Activated CD4-positive, alpha-beta memory T cell treated with anti-CD3 and anti-CD28 coated beads for 36 hours (primary cell): Measurements from ENCODE around the gene TAF1L. TPM values are rescaled to one million over a fixed set of nuclear protein-coding genes. Genes with fewer than 3 reads are reported as not detected.
"Not testable (repeated sequence)": the region's sequence is repeated elsewhere in the genome, so short reads cannot be mapped to it uniquely, and the experiment has no call there.

ENCODE experiments used
- CTCF ChIA-PET: fragments of 350-600 bp; sonication (Branson Sonifier 250); formaldehyde crosslinking; loops from one replicate; lab custom pipeline; 2021; ENCODE audit warnings: antibody characterized with exemption, inconsistent platforms; lab: Charles Lee
- POLR2A ChIA-PET: fragments of 350-600 bp; sonication (Branson Sonifier 250); formaldehyde crosslinking; loops from one replicate; lab custom pipeline; 2021; ENCODE audit warnings: antibody characterized with exemption; lab: Charles Lee
- DNase-seq: peaks from one replicate; pipeline ENCODE4 v3.0.0-alpha.2; 2020
- H3K27ac Mint-ChIP-seq: one replicate; pipeline ENCODE4 v1.8.0; 2021; ENCODE audit warnings: mixed read lengths
- H3K27me3 Mint-ChIP-seq: one replicate; pipeline ENCODE4 v1.8.0; 2021; ENCODE audit warnings: mixed read lengths
- H3K36me3 Mint-ChIP-seq: one replicate; pipeline ENCODE4 v1.8.0; 2021; ENCODE audit warnings: mixed read lengths
- H3K4me1 Mint-ChIP-seq: one replicate; pipeline ENCODE4 v1.8.0; 2021; ENCODE audit warnings: low read depth, mixed read lengths
- H3K4me3 Mint-ChIP-seq: one replicate; pipeline ENCODE4 v1.8.0; 2021; ENCODE audit warnings: mild to moderate bottlenecking, mixed read lengths
- H3K9me3 Mint-ChIP-seq: one replicate; pipeline ENCODE4 v1.8.0; 2021; ENCODE audit warnings: mixed read lengths
- intact Hi-C: fragments of 100-400 bp; cut with micrococcal nuclease; formaldehyde crosslinking; loops from one replicate; pipeline ENCODE4 v1.15.1; 2023
- total RNA-seq, 2 experiments: library from RNA; stranded (reverse); gene quantifications; one replicate each; pipeline ENCODE4 v1.2.3, GENCODE V29; 2021

The TAF1L gene
- total RNA-seq: under 1 TPM in 1 of 2 experiments, not detected in 1; 0.05 TPM

GRCh38 chr9:32635362-32635761 lies at the start of gene TAF1L:
Gene TAF1L (minus strand): TSS chr9:32635669. CDS start chr9:32635579, 90 bp downstream.
- Mint-ChIP-seq H3K27ac (no peak within 1 kb of the TSS), H3K9me3 (no peaks in the 10 kb centered on the region), H3K4me1 (no peaks in the 10 kb centered on the region), H3K36me3 (no peaks in the 10 kb centered on the region), H3K27me3 (no peaks in the 10 kb centered on the region), H3K4me3 (no peak within 1 kb of the TSS)
- CTCF ChIA-PET: no interaction called here
- intact Hi-C loops: no loop called here
- POLR2A ChIA-PET: no interaction called here
- DNase-seq: no peak

GRCh38 chr9:32681751-32682150 lies 46.3 kb upstream of the TAF1L start:
- ChIA-PET POLR2A (no interaction called here), CTCF (no interaction called here)
- H3K27ac Mint-ChIP-seq: no peak overlapping the region
- H3K4me3 Mint-ChIP-seq: no peak overlapping the region
- peaks cover 14% of the 10 kb centered on the region for H3K9me3 Mint-ChIP-seq
- intact Hi-C loops: no loop called here
- H3K4me1 Mint-ChIP-seq: no peaks in the 10 kb centered on the region
- peaks cover 2% of the 10 kb centered on the region for H3K27me3 Mint-ChIP-seq
- no peaks in the 10 kb centered on the region for H3K36me3 Mint-ChIP-seq
- no peak for DNase-seq

GRCh38 chr9:32677931-32678330 lies 42.5 kb upstream of the TAF1L start:
- Mint-ChIP-seq H3K36me3 (no peaks in the 10 kb centered on the region), H3K4me3 (no peak overlapping the region), H3K27ac (no peak overlapping the region), H3K27me3 (peaks cover 2% of the 10 kb centered on the region), H3K9me3 (peaks cover 7% of the 10 kb centered on the region), H3K4me1 (no peaks in the 10 kb centered on the region)
- DNase-seq: no peak
- ChIA-PET CTCF (no interaction called here), POLR2A (no interaction called here)
- intact Hi-C loops: no loop called here

GRCh38 chr9:32672469-32672868 lies 37.0 kb upstream of the TAF1L start:
- ChIA-PET POLR2A (no interaction called here), CTCF (no interaction called here)
- no peaks in the 10 kb centered on the region for H3K9me3 Mint-ChIP-seq
- H3K27me3 Mint-ChIP-seq: no peaks in the 10 kb centered on the region
- no peaks in the 10 kb centered on the region for H3K36me3 Mint-ChIP-seq
- intact Hi-C loops: no loop called here
- no peak overlapping the region for H3K4me3 Mint-ChIP-seq
- DNase-seq: no peak
- H3K4me1 Mint-ChIP-seq: no peaks in the 10 kb centered on the region
- H3K27ac Mint-ChIP-seq: no peak overlapping the region

- ChIA-PET CTCF (no interaction called here), POLR2A (interaction anchor here (1.1 kb wide), 1 partner anchor 37 kb away, joined by 3 read pairs; no protein-coding TSS in a partner anchor)
- Mint-ChIP-seq H3K4me3 (no peak overlapping the region), H3K9me3 (no peaks in the 10 kb centered on the region), H3K27ac (no peak overlapping the region), H3K4me1 (no peaks in the 10 kb centered on the region), H3K27me3 (peaks cover 1% of the 10 kb centered on the region), H3K36me3 (no peaks in the 10 kb centered on the region)
- intact Hi-C loops: no loop called here
- no peak for DNase-seq
Observed at GRCh38 chr9:32671333-32671732, 35.9 kb upstream of the TAF1L start.

GRCh38 chr9:32665101-32665500 lies 29.6 kb upstream of the TAF1L start:
- Mint-ChIP-seq H3K4me1 (no peaks in the 10 kb centered on the region), H3K4me3 (no peak overlapping the region), H3K27ac (no peak overlapping the region), H3K27me3 (peaks cover 3% of the 10 kb centered on the region), H3K36me3 (no peaks in the 10 kb centered on the region), H3K9me3 (no peaks in the 10 kb centered on the region)
- no peak for DNase-seq
- intact Hi-C loops: no loop called here
- ChIA-PET POLR2A (no interaction called here), CTCF (no interaction called here)

GRCh38 chr9:32663741-32664140 lies 28.3 kb upstream of the TAF1L start:
- CTCF ChIA-PET: no interaction called here
- POLR2A ChIA-PET: no interaction called here
- no peaks in the 10 kb centered on the region for H3K36me3 Mint-ChIP-seq
- no peak overlapping the region for H3K27ac Mint-ChIP-seq
- peaks cover 4% of the 10 kb centered on the region for H3K27me3 Mint-ChIP-seq
- no peaks in the 10 kb centered on the region for H3K9me3 Mint-ChIP-seq
- intact Hi-C loops: no loop called here
- DNase-seq: no peak
- H3K4me1 Mint-ChIP-seq: no peaks in the 10 kb centered on the region
- no peak overlapping the region for H3K4me3 Mint-ChIP-seq

GRCh38 chr9:32647671-32648070 lies 12.2 kb upstream of the TAF1L start:
- Mint-ChIP-seq H3K36me3 (no peaks in the 10 kb centered on the region), H3K27me3 (peaks cover 8% of the 10 kb centered on the region), H3K4me3 (no peak overlapping the region), H3K4me1 (no peaks in the 10 kb centered on the region), H3K27ac (no peak overlapping the region), H3K9me3 (peaks cover 4% of the 10 kb centered on the region)
- POLR2A ChIA-PET: no interaction called here
- no peak for DNase-seq
- CTCF ChIA-PET: no interaction called here
- intact Hi-C loops: no loop called here

GRCh38 chr9:32644698-32645097 lies 9.2 kb upstream of the TAF1L start:
- DNase-seq: no peak
- intact Hi-C loops: no loop called here
- no peaks in the 10 kb centered on the region for H3K9me3 Mint-ChIP-seq
- ChIA-PET POLR2A (no interaction called here), CTCF (no interaction called here)
- H3K4me1 Mint-ChIP-seq: no peaks in the 10 kb centered on the region
- no peak overlapping the region for H3K4me3 Mint-ChIP-seq
- peaks cover 12% of the 10 kb centered on the region for H3K27me3 Mint-ChIP-seq
- no peaks in the 10 kb centered on the region for H3K36me3 Mint-ChIP-seq
- H3K27ac Mint-ChIP-seq: no peak overlapping the region

- H3K27ac Mint-ChIP-seq, H3K27me3 Mint-ChIP-seq, H3K4me1 Mint-ChIP-seq, CTCF ChIA-PET, POLR2A ChIA-PET, intact Hi-C loops, H3K36me3 Mint-ChIP-seq, DNase-seq, H3K9me3 Mint-ChIP-seq, H3K4me3 Mint-ChIP-seq: not testable (repeated sequence)
Observed at GRCh38 chr9:32633151-32633550, 2.3 kb downstream of the TAF1L start.

GRCh38 chr9:32631991-32632390 lies 3.5 kb downstream of the TAF1L start:
- H3K36me3 Mint-ChIP-seq: no peaks in the 10 kb centered on the region
- no peaks in the 10 kb centered on the region for H3K9me3 Mint-ChIP-seq
- ChIA-PET CTCF (no interaction called here), POLR2A (no interaction called here)
- no peak for DNase-seq
- H3K4me1 Mint-ChIP-seq: no peaks in the 10 kb centered on the region
- intact Hi-C loops: no loop called here
- H3K27me3 Mint-ChIP-seq: peaks cover 2% of the 10 kb centered on the region
- no peak overlapping the region for H3K27ac Mint-ChIP-seq
- H3K4me3 Mint-ChIP-seq: no peak overlapping the region

- H3K36me3 Mint-ChIP-seq: no peaks in the 10 kb centered on the region
- ChIA-PET CTCF (no interaction called here), POLR2A (no interaction called here)
- no peak for DNase-seq
- H3K4me1 Mint-ChIP-seq: no peaks in the 10 kb centered on the region
- H3K27me3 Mint-ChIP-seq: peaks cover 2% of the 10 kb centered on the region
- no peak overlapping the region for H3K27ac Mint-ChIP-seq
- H3K4me3 Mint-ChIP-seq: no peak overlapping the region
- H3K9me3 Mint-ChIP-seq: no peaks in the 10 kb centered on the region
- intact Hi-C loops: no loop called here
Observed at GRCh38 chr9:32627394-32627954, 8.0 kb downstream of the TAF1L start.

GRCh38 chr9:32625320-32625719 lies 10.1 kb downstream of the TAF1L start:
- Mint-ChIP-seq H3K27ac (no peak overlapping the region), H3K4me1 (no peaks in the 10 kb centered on the region), H3K9me3 (no peaks in the 10 kb centered on the region), H3K4me3 (no peak overlapping the region), H3K36me3 (no peaks in the 10 kb centered on the region), H3K27me3 (peaks cover 3% of the 10 kb centered on the region)
- ChIA-PET POLR2A (no interaction called here), CTCF (no interaction called here)
- intact Hi-C loops: no loop called here
- no peak for DNase-seq
